GM10248 (cell line): ENCODE measurements around the gene UBE2S.

Source experiments
- CTCF ChIA-PET: fragments of 300-600 bp; sonication (Branson Sonifier 250); formaldehyde crosslinking; extraction: SDS; loops from one replicate; lab custom pipeline; 2021; ENCODE audit warnings: antibody characterized with exemption; lab: Yijun Ruan, JAX
- POLR2A ChIA-PET: fragments of 350-650 bp; sonication (Branson Sonifier 250); formaldehyde crosslinking; extraction: SDS; loops from one replicate; lab custom pipeline; 2020; ENCODE audit warnings: antibody characterized with exemption; lab: Yijun Ruan, JAX
- DNase-seq: peaks from one replicate; pipeline ENCODE4 v3.0.0; 2012; ENCODE audit errors: extremely low spot score
- CTCF ChIP-seq: IDR thresholded peaks from 2 replicates; pipeline ENCODE4 v1.5.1; 2012; ENCODE audit warnings: mild to moderate bottlenecking, low read depth; ENCODE audit errors: extremely low read depth, missing control alignments, control extremely low read depth

Gene UBE2S

GRCh38 chr19:55379174-55379573, 28.4 kb downstream of the UBE2S start:
- TF ChIP-seq CTCF: no peak
- ChIA-PET CTCF (interaction anchor here (1.4 kb wide), 1 partner anchor 77 kb away, joined by 5 read pairs; no protein-coding TSS in a partner anchor), POLR2A (no interaction called here)
- DNase-seq: no peak

GRCh38 chr19:55377356-55378131, 30.0 kb downstream of the UBE2S start:
- ChIA-PET POLR2A (no interaction called here), CTCF (no interaction called here)
- no peak for DNase-seq
- TF ChIP-seq CTCF: no peak

GRCh38 chr19:55376241-55376933, 31.2 kb downstream of the UBE2S start, which contains the start of gene TMEM190:
Gene TMEM190, plus strand, starts transcription at chr19:55376826. Its CDS starts 28 bp downstream, at chr19:55376854.
- no peak for TF ChIP-seq CTCF
- no peak for DNase-seq
- CTCF ChIA-PET: interaction anchor here (1.7 kb wide), 1 partner anchor 75 kb away, joined by 7 read pairs; no protein-coding TSS in a partner anchor
- POLR2A ChIA-PET: no interaction called here

GRCh38 chr19:55373993-55374757, 33.4 kb downstream of the UBE2S start:
- no peak for DNase-seq
- CTCF ChIA-PET: interaction anchor here (1.7 kb wide), 1 partner anchor 73 kb away, joined by 7 read pairs; no protein-coding TSS in a partner anchor
- no peak for TF ChIP-seq CTCF
- POLR2A ChIA-PET: no interaction called here

- CTCF ChIA-PET: interaction anchor here (1.2 kb wide), 1 partner anchor 45 kb away, joined by 3 read pairs; no protein-coding TSS in a partner anchor
- POLR2A ChIA-PET: no interaction called here
- TF ChIP-seq CTCF: no peak
- no peak for DNase-seq
Observed at GRCh38 chr19:55373306-55373992, 34.1 kb downstream of the UBE2S start.
